Mesenchymal stem cell (in vitro differentiated cells and primary cell): ENCODE measurements around the gene TOX2.

Experiments used
- DNase-seq: peaks from one replicate; pipeline ENCODE4 v3.0.0-alpha.2; 2013
- H2AFZ ChIP-seq: one replicate; pipeline ENCODE4 v1.6.1; 2013; ENCODE audit warnings: low read depth, mild to moderate bottlenecking, control low read depth, inconsistent platforms, low read length, moderate library complexity
- H2AK5ac ChIP-seq: 2 replicates; pipeline ENCODE4 v1.6.1; 2013; ENCODE audit warnings: low read length, moderate library complexity, mild to moderate bottlenecking, inconsistent platforms; ENCODE audit not compliant: severe bottlenecking
- H2BK120ac ChIP-seq: one replicate; pipeline ENCODE4 v1.6.1; 2013; ENCODE audit warnings: low read depth, mild to moderate bottlenecking, inconsistent platforms, low read length, moderate library complexity
- H2BK12ac ChIP-seq, 2 experiments: one replicate each; pipeline ENCODE4 v1.6.1; 2013; ENCODE audit warnings: inconsistent platforms in 2 of 2, low read length in 2 of 2, mild to moderate bottlenecking in 2 of 2, moderate library complexity in 2 of 2, control low read depth in 1 of 2
- H2BK15ac ChIP-seq: one replicate; pipeline ENCODE4 v1.6.1; 2013; ENCODE audit warnings: mild to moderate bottlenecking, low read depth, inconsistent platforms; ENCODE audit not compliant: poor library complexity, severe bottlenecking
- H2BK5ac ChIP-seq: 2 replicates; pipeline ENCODE4 v1.6.1; 2013; ENCODE audit warnings: low read depth, mild to moderate bottlenecking, low read length, control low read depth, inconsistent platforms; ENCODE audit not compliant: poor library complexity, severe bottlenecking
- H3K14ac ChIP-seq, 2 experiments: one replicate each; pipeline ENCODE4 v1.6.1; 2013; ENCODE audit warnings: inconsistent platforms in 2 of 2, low read length in 2 of 2, control low read depth in 1 of 2, mild to moderate bottlenecking in 1 of 2, moderate library complexity in 1 of 2
- H3K18ac ChIP-seq, 2 experiments: one replicate each; pipeline ENCODE4 v1.6.1; 2013; ENCODE audit warnings: inconsistent platforms in 2 of 2, low read length in 2 of 2, control low read depth in 1 of 2, low read depth in 1 of 2, mild to moderate bottlenecking in 1 of 2
- H3K23ac ChIP-seq, 2 experiments: one replicate each; pipeline ENCODE4 v1.6.1; 2013; ENCODE audit warnings: inconsistent platforms in 2 of 2, low read length in 2 of 2, mild to moderate bottlenecking in 2 of 2, moderate library complexity in 2 of 2, control low read depth in 1 of 2
- H3K27ac ChIP-seq: 2 replicates; pipeline ENCODE4 v1.5.1; 2013; ENCODE audit warnings: mild to moderate bottlenecking, moderate library complexity, low read length, control low read depth, inconsistent platforms; ENCODE audit not compliant: poor library complexity, severe bottlenecking
- H3K27me3 ChIP-seq, 2 experiments: 2 replicates each; pipeline versions ENCODE4 v1.6.1 to v1.7.0; 2013; ENCODE audit warnings: low read length in 2 of 2, mild to moderate bottlenecking in 2 of 2, moderate library complexity in 2 of 2, control low read depth in 1 of 2, inconsistent platforms in 1 of 2; ENCODE audit not compliant: control insufficient read depth in 1 of 2, insufficient read depth in 1 of 2
- H3K36me3 ChIP-seq, 2 experiments: 2 replicates each; pipeline versions ENCODE4 v1.6.1 to v1.7.0; 2013; ENCODE audit warnings: low read length in 2 of 2, control low read depth in 1 of 2, inconsistent platforms in 1 of 2, low read depth in 1 of 2, mild to moderate bottlenecking in 1 of 2; ENCODE audit not compliant: insufficient read depth in 2 of 2, control insufficient read depth in 1 of 2
- H3K4ac ChIP-seq, 2 experiments: one replicate each; pipeline ENCODE4 v1.6.1; 2013; ENCODE audit warnings: inconsistent platforms in 2 of 2, low read length in 2 of 2, mild to moderate bottlenecking in 2 of 2, moderate library complexity in 2 of 2, control low read depth in 1 of 2, low read depth in 1 of 2
- H3K4me1 ChIP-seq: 2 replicates; pipeline ENCODE4 v1.6.1; 2013; ENCODE audit warnings: low read depth, low read length, control low read depth; ENCODE audit not compliant: control insufficient read depth, insufficient read depth
- H3K4me2 ChIP-seq: 2 replicates; pipeline ENCODE4 v1.6.1; 2013; ENCODE audit warnings: low read length, mild to moderate bottlenecking, inconsistent platforms; ENCODE audit not compliant: poor library complexity, severe bottlenecking
- H3K4me3 ChIP-seq, 2 experiments: 2 replicates each; pipeline versions ENCODE4 v1.5.1 to v1.7.0; 2013; ENCODE audit warnings: low read length in 2 of 2, mild to moderate bottlenecking in 2 of 2, control low read depth in 1 of 2, low read depth in 1 of 2; ENCODE audit not compliant: insufficient read depth in 1 of 2
- H3K79me1 ChIP-seq: replicated peaks from 2 replicates; pipeline ENCODE4 v1.6.1; 2013; ENCODE audit warnings: mild to moderate bottlenecking, control low read depth, low read length, inconsistent platforms; ENCODE audit not compliant: poor library complexity, severe bottlenecking
- H3K9ac ChIP-seq: 2 replicates; pipeline ENCODE4 v1.7.0; 2013; ENCODE audit warnings: mild to moderate bottlenecking, low read length, moderate library complexity
- H3K9me3 ChIP-seq: 2 replicates; pipeline ENCODE4 v1.7.0; 2013; ENCODE audit warnings: mild to moderate bottlenecking, low read length; ENCODE audit not compliant: control insufficient read depth
- H4K8ac ChIP-seq: one replicate; pipeline ENCODE4 v1.6.1; 2013; ENCODE audit warnings: inconsistent platforms, mild to moderate bottlenecking, low read length, moderate library complexity
- H4K91ac ChIP-seq: one replicate; pipeline ENCODE4 v1.6.1; 2013; ENCODE audit warnings: mild to moderate bottlenecking, low read length, inconsistent platforms
- WGBS: methylation state at CpG from one replicate; pipeline ENCODE4 v1.1.7; 2013; ENCODE audit warnings: mixed read lengths; 5-methylcytosine and 5-hydroxymethylcytosine counted together

Gene TOX2

DNA sequence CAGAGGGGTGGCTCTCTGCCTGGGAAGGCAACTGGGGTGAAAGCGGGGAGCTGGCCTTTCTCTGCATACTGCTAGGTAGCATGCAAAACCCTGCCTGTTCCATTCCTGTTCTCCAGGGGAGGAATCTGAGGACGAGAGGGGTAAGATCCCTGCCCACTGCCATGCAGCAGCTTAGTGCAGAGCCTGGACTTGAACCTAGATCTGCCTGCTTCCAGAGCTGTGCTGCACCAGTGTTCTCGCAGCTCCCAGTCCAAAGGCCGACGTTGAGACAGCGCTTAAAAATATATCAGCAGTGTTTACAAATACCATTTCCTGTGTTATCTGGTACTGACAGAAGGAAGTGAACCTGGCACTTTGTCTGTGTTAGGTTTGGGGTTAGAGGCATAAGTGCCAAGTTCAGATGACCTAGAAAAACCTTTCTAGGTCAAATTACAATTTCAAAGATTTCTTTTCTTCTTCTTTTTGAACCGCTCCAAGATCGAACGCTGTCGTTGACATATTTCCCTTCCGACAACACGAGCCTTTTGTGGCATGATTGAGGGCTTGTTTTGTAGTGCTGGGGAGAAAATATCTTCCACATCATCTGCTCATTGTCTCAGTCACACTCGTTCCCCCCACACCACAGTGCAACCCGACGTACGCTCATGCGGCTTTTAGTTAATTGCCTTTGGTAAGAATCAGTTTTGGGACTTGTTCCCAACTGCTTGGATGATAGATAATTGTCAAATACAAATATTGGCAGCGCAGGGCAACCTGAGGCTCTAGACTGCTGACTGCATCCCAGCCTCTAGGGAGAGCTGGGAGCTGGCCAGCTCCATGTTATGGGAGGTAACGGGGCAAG, 44.6 kb downstream of the TOX2 start:
- Histone ChIP-seq H2AK5ac (no peak overlapping the region), H4K91ac (peak overlapping the region; percentile 87), H2BK5ac (no peak overlapping the region), H2BK12ac (peak overlapping the region; percentile 65 to 90), H3K4ac (peak overlapping the region; percentile 42 to 83), H3K4me2 (no peak overlapping the region), H3K14ac (peak overlapping the region in 1 of 2 experiments; percentile 15), H3K23ac (no peak overlapping the region), H2BK15ac (no peak overlapping the region), H3K36me3 (no peaks in the 10 kb centered on the region), H3K9me3 (no peaks in the 10 kb centered on the region), H3K79me1 (no peaks in the 10 kb centered on the region), H3K27me3 (peaks cover 0 to 4% of the 10 kb centered on the region in 2 experiments), H3K4me1 (peaks cover 17% of the 10 kb centered on the region), H3K9ac (peak overlapping the region; percentile 4), H3K27ac (no peak overlapping the region), H4K8ac (peak overlapping the region; percentile 80), H3K18ac (peak overlapping the region; percentile 89 to 95), H3K4me3 (no peak overlapping the region), H2AFZ (no peak overlapping the region), H2BK120ac (peak overlapping the region; percentile 87)
- WGBS, result 28% methylated on average over 16 of the region's 19 CpGs
- peak; percentile 61 for DNase-seq

DNA sequence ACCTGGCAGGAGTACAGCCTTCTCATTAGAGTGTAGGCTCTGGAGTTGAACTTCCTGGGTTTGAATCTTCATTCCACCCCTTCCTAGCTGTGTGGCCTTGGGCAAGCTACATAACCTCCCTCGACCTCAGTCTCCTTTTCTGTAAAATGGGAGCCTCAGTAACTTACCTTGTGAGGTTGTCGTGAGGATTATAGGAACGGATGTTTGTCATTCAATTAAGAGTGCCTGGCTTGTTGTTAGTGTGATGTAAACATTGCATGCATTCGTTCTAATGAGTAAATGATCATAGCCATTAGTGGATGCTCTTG, 45.2 kb downstream of the TOX2 start:
- peaks cover 12% of the 10 kb centered on the region for H3K4me1 ChIP-seq
- peak overlapping the region; percentile 22 to 72 for H3K18ac ChIP-seq
- peak overlapping the region; percentile 65 to 90 for H2BK12ac ChIP-seq
- no peak overlapping the region for H2BK5ac ChIP-seq
- no peak overlapping the region for H3K9ac ChIP-seq
- peak overlapping the region; percentile 56 for H2BK120ac ChIP-seq
- H4K8ac ChIP-seq, result peak overlapping the region; percentile 60
- 63% methylated on average over 4 of the region's 4 CpGs for WGBS
- peaks cover 0 to 10% of the 10 kb centered on the region in 2 experiments for H3K27me3 ChIP-seq
- H3K9me3 ChIP-seq, result no peaks in the 10 kb centered on the region
- no peak overlapping the region for H3K23ac ChIP-seq
- no peak overlapping the region for H2AFZ ChIP-seq
- peak; percentile 36 for DNase-seq
- H4K91ac ChIP-seq, result peak overlapping the region; percentile 75
- H2AK5ac ChIP-seq, result no peak overlapping the region
- H3K4me2 ChIP-seq, result no peak overlapping the region
- no peak overlapping the region for H3K27ac ChIP-seq
- no peak overlapping the region for H3K14ac ChIP-seq
- H2BK15ac ChIP-seq, result no peak overlapping the region
- H3K36me3 ChIP-seq, result no peaks in the 10 kb centered on the region
- H3K4me3 ChIP-seq, result no peak overlapping the region
- peak overlapping the region in 1 of 2 experiments; percentile 82 for H3K4ac ChIP-seq
- no peaks in the 10 kb centered on the region for H3K79me1 ChIP-seq

- peak overlapping the region in 1 of 2 experiments; percentile 71 for H3K14ac ChIP-seq
- peaks cover 0 to 13% of the 10 kb centered on the region in 2 experiments for H3K27me3 ChIP-seq
- no peak overlapping the region for H2BK5ac ChIP-seq
- DNase-seq, result no peak
- no peak overlapping the region for H3K23ac ChIP-seq
- H3K27ac ChIP-seq, result no peak overlapping the region
- peak overlapping the region; percentile 56 for H4K8ac ChIP-seq
- no peaks in the 10 kb centered on the region for H3K36me3 ChIP-seq
- H2AK5ac ChIP-seq, result no peak overlapping the region
- H3K4me2 ChIP-seq, result no peak overlapping the region
- peak overlapping the region in 1 of 2 experiments; percentile 82 for H3K4ac ChIP-seq
- H2BK12ac ChIP-seq, result peak overlapping the region; percentile 26 to 90
- H2BK15ac ChIP-seq, result no peak overlapping the region
- no peak overlapping the region for H2AFZ ChIP-seq
- 90% methylated on average over 2 of the region's 2 CpGs for WGBS
- H2BK120ac ChIP-seq, result peak overlapping the region; percentile 22
- no peaks in the 10 kb centered on the region for H3K79me1 ChIP-seq
- peaks cover 10% of the 10 kb centered on the region for H3K4me1 ChIP-seq
- no peak overlapping the region for H3K9ac ChIP-seq
- peak overlapping the region; percentile 75 for H4K91ac ChIP-seq
- no peaks in the 10 kb centered on the region for H3K9me3 ChIP-seq
- no peak overlapping the region for H3K4me3 ChIP-seq
- H3K18ac ChIP-seq, result peak overlapping the region; percentile 22 to 72
Measured at GRCh38 chr20:43960231-43960630, 45.6 kb downstream of the TOX2 start.

- Histone ChIP-seq H3K18ac (peak overlapping the region in 1 of 2 experiments; percentile 86), H2BK12ac (peak overlapping the region; percentile 51 to 93), H3K23ac (no peak overlapping the region), H3K4me3 (no peak overlapping the region), H3K9me3 (no peaks in the 10 kb centered on the region), H3K36me3 (no peaks in the 10 kb centered on the region), H4K8ac (peak overlapping the region; percentile 53), H3K27ac (no peak overlapping the region), H2AFZ (no peak overlapping the region), H3K4me2 (no peak overlapping the region), H2BK5ac (no peak overlapping the region), H3K9ac (no peak overlapping the region), H3K4me1 (peaks cover 4% of the 10 kb centered on the region), H3K14ac (peak overlapping the region in 1 of 2 experiments; percentile 79), H2BK120ac (peak overlapping the region; percentile 69), H2AK5ac (no peak overlapping the region), H3K79me1 (no peaks in the 10 kb centered on the region), H2BK15ac (no peak overlapping the region), H3K4ac (peak overlapping the region; percentile 47 to 57), H4K91ac (peak overlapping the region; percentile 57), H3K27me3 (peaks cover 0 to 19% of the 10 kb centered on the region in 2 experiments)
- WGBS, result 100% methylated on average over 5 of the region's 5 CpGs
- DNase-seq, result no peak
Measured at GRCh38 chr20:43961116-43961515, 46.5 kb downstream of the TOX2 start.
